ENCODE measurements around the gene UHRF2. TPM values are rescaled to one million over a fixed set of nuclear protein-coding genes. Genes with fewer than 3 reads are reported as not detected.

The UHRF2 gene
- total and polyA plus RNA-seq, 2 of the 13 experiments (the other 11 are each of a cell fraction or from before 2014, with no cell fraction given) = 42.1 to 44.2 TPM

GRCh38 chr9:6490863-6491262 lies 77.9 kb downstream of the UHRF2 start:
- BruUV-seq (replicated peaks) = no TSS peak
- peaks cover 12% of the 10 kb centered on the region; the same call in 1 of the 2 replicates for H3K4me1 ChIP-seq (ENCODE audit: insufficient read depth, low read length)
- no peak for ATAC-seq
- no peak overlapping the region for H3K9ac ChIP-seq (ENCODE audit: insufficient read depth, low read depth, low read length)
- in situ Hi-C loops (cut with HindIII; ENCODE audit: extremely low pct_ligation_motif_present, low pct_unique_long_range_greater_than_20kb) (no loop called here), intact Hi-C loops (cut with micrococcal nuclease; ENCODE audit: unreplicated experiment) (loop anchor here (10.0 kb wide), 1 partner anchor 136 kb away; no protein-coding TSS in a partner anchor)
- peaks cover 9% of the 10 kb centered on the region for H3K79me2 ChIP-seq (ENCODE audit: insufficient read depth, low read length)
- H3K27ac ChIP-seq (ENCODE audit: extremely low read length, insufficient read depth, low read length) = no peak overlapping the region
- no peaks in the 10 kb centered on the region for H4K20me1 ChIP-seq (ENCODE audit: insufficient read depth, low read length)
- no peaks in the 10 kb centered on the region for H3K9me3 ChIP-seq (ENCODE audit: low read length)
- FAIRE-seq = no peak
- ChIA-PET POLR2A (no interaction called here), CTCF (ENCODE audit: low intra/inter-chr PET ratio, low total read pairs) (no interaction called here)
- 91% methylated on average over 2 of the region's 2 CpGs for WGBS (ENCODE audit: low lambda C conversion rate)
- H3K36me3 ChIP-seq (replicated peaks in 1 of 2; ENCODE audit: control insufficient read depth in 1 of 2, insufficient read depth in 2 of 2, low read length in 2 of 2) = peaks cover 12 to 40% of the 10 kb centered on the region in 2 experiments
- no peak overlapping the region for H3K4me3 ChIP-seq (replicated peaks in 1 of 3; ENCODE audit: insufficient read depth in 1 of 3, low read depth in 2 of 3, low read length in 3 of 3)
- TF ChIP-seq ZSCAN20 (CRISPR knock-in tag; IDR thresholded peaks at IDR 0.05; ENCODE audit: borderline replicate concordance) (no peak), ZNF276 (CRISPR knock-in tag; IDR thresholded peaks at IDR 0.05; ENCODE audit: low read depth) (no peak), ZNF543 (CRISPR knock-in tag; IDR thresholded peaks at IDR 0.05) (no peak), ZNF577 (CRISPR knock-in tag; IDR thresholded peaks at IDR 0.05; ENCODE audit: borderline replicate concordance, low read depth) (no peak), NFE2L2 (IDR thresholded peaks at IDR 0.05; ENCODE audit: low read length) (no peak), FLYWCH1 (CRISPR knock-in tag; IDR thresholded peaks at IDR 0.05) (no peak), ZNF567 (CRISPR knock-in tag; IDR thresholded peaks at IDR 0.05; ENCODE audit: borderline replicate concordance) (no peak)
- no peak for DNase-seq (ENCODE audit: low spot score)
- H2AFZ ChIP-seq (ENCODE audit: low read length) = no peak overlapping the region
- no peak overlapping the region for H3K4me2 ChIP-seq (ENCODE audit: low read depth, low read length)
- no peaks in the 10 kb centered on the region for H3K27me3 ChIP-seq (ENCODE audit: control insufficient read depth in 1 of 2, insufficient read depth in 2 of 2, low read length in 2 of 2)

- WGBS (ENCODE audit: low lambda C conversion rate) = 95% methylated on average over 1 of the region's 1 CpG
- no peak for DNase-seq (ENCODE audit: low spot score)
- H2AFZ ChIP-seq (ENCODE audit: low read length) = no peak overlapping the region
- H3K9ac ChIP-seq (ENCODE audit: insufficient read depth, low read depth, low read length) = no peak overlapping the region
- H3K9me3 ChIP-seq (ENCODE audit: low read length) = no peaks in the 10 kb centered on the region
- peaks cover 9% of the 10 kb centered on the region for H3K79me2 ChIP-seq (ENCODE audit: insufficient read depth, low read length)
- POLR2A ChIA-PET = no interaction called here
- CTCF ChIA-PET (ENCODE audit: low intra/inter-chr PET ratio, low total read pairs) = no interaction called here
- H3K4me2 ChIP-seq (ENCODE audit: low read depth, low read length) = no peak overlapping the region
- no peaks in the 10 kb centered on the region for H3K4me1 ChIP-seq (ENCODE audit: insufficient read depth, low read length)
- no peak for FAIRE-seq
- intact Hi-C loops (cut with micrococcal nuclease; ENCODE audit: unreplicated experiment) (loop anchor here (10.0 kb wide), 1 partner anchor 141 kb away; no protein-coding TSS in a partner anchor), in situ Hi-C loops (cut with HindIII; ENCODE audit: extremely low pct_ligation_motif_present, low pct_unique_long_range_greater_than_20kb) (no loop called here)
- no peak overlapping the region for H3K27ac ChIP-seq (ENCODE audit: extremely low read length, insufficient read depth, low read length)
- H3K4me3 ChIP-seq (replicated peaks in 1 of 3; ENCODE audit: insufficient read depth in 1 of 3, low read depth in 2 of 3, low read length in 3 of 3) = no peak overlapping the region
- no peak for ATAC-seq
- H3K36me3 ChIP-seq (replicated peaks in 1 of 2; ENCODE audit: control insufficient read depth in 1 of 2, insufficient read depth in 2 of 2, low read length in 2 of 2) = peaks cover 17 to 62% of the 10 kb centered on the region in 2 experiments
- H3K27me3 ChIP-seq (ENCODE audit: control insufficient read depth in 1 of 2, insufficient read depth in 2 of 2, low read length in 2 of 2) = no peaks in the 10 kb centered on the region
- no peaks in the 10 kb centered on the region for H4K20me1 ChIP-seq (ENCODE audit: insufficient read depth, low read length)
- BruUV-seq (replicated peaks) = no TSS peak
- TF ChIP-seq NR0B2 (CRISPR knock-in tag; IDR thresholded peaks at IDR 0.05) = no peak
- no peak for TF ChIP-seq MATR3 (CRISPR knock-in tag; IDR thresholded peaks at IDR 0.05)
- TF ChIP-seq ZNF770 (CRISPR knock-in tag; IDR thresholded peaks at IDR 0.05) = no peak
- no peak for TF ChIP-seq FOXM1 (CRISPR knock-in tag; IDR thresholded peaks at IDR 0.05)
- no peak for TF ChIP-seq ZNF883 (CRISPR knock-in tag; IDR thresholded peaks at IDR 0.05; ENCODE audit: not compliant biosample characterization)
- TF ChIP-seq IKZF4 (CRISPR knock-in tag; IDR thresholded peaks at IDR 0.05; ENCODE audit: borderline replicate concordance, low read depth, not compliant biosample characterization) = no peak
- no peak for TF ChIP-seq MTERF4 (CRISPR knock-in tag; IDR thresholded peaks at IDR 0.05)
Measured at GRCh38 chr9:6495466-6495865, 82.5 kb downstream of the UHRF2 start.
